Hepatocyte (in vitro differentiated cells): ENCODE measurements around the gene TRHDE.

ENCODE experiments used
- CTCF ChIP-seq: fragments of 200-600 bp; sonication (generic); IDR thresholded peaks from 2 replicates; pipeline ENCODE4 v1.5.1; 2016; ENCODE audit warnings: antibody characterized with exemption, mild to moderate bottlenecking; ENCODE audit not compliant: poor library complexity
- EZH2 ChIP-seq: fragments of 200-600 bp; sonication (generic); IDR thresholded peaks from 2 replicates; pipeline ENCODE4 v1.6.1; 2016; ENCODE audit warnings: antibody characterized with exemption, mild to moderate bottlenecking, borderline replicate concordance
- EZH2phosphoT487 ChIP-seq: fragments of 200-600 bp; sonication (generic); IDR thresholded peaks from one replicate; pipeline ENCODE4 v1.6.1; 2018; ENCODE audit warnings: antibody characterized with exemption, mild to moderate bottlenecking, low read depth, moderate library complexity; ENCODE audit not compliant: unreplicated experiment, severe bottlenecking

GRCh38 chr12:72605975-72606374 is 333.8 kb downstream of the TRHDE start:
- TF ChIP-seq CTCF, result no peak
- no peak for TF ChIP-seq EZH2phosphoT487
- no peak for TF ChIP-seq EZH2
